Measurements from ENCODE around the gene SLC25A33.
A peak's percentile ranks its signal among the peaks of the same experiment; 100 is the strongest.
"Not testable (repeated sequence)": the region's sequence is repeated elsewhere in the genome, so short reads cannot be mapped to it uniquely, and the experiment has no call there.

SLC25A33 gene

GRCh38 chr1:9621032-9621431 lies 81.8 kb downstream of the SLC25A33 start:
- DNase-seq (ENCODE audit: low read depth): no peak

- no peak for DNase-seq (ENCODE audit: low read depth)
Measured at GRCh38 chr1:9624081-9624480, 84.8 kb downstream of the SLC25A33 start.

GRCh38 chr1:9625030-9625429 lies 85.8 kb downstream of the SLC25A33 start:
- not testable (repeated sequence) for DNase-seq (ENCODE audit: low read depth)

- DNase-seq (ENCODE audit: low read depth): no peak
Measured at GRCh38 chr1:9626201-9626608, 86.9 kb downstream of the SLC25A33 start.

GRCh38 chr1:9628541-9629444 lies 89.5 kb downstream of the SLC25A33 start:
- peak; percentile 57 for DNase-seq (ENCODE audit: low read depth)

GRCh38 chr1:9629445-9630201 lies 90.4 kb downstream of the SLC25A33 start:
- peak; percentile 56 for DNase-seq (ENCODE audit: low read depth)

GRCh38 chr1:9630331-9631111 lies 91.3 kb downstream of the SLC25A33 start:
- DNase-seq (ENCODE audit: low read depth): peak; percentile 9

- no peak for DNase-seq (ENCODE audit: low read depth)
Measured at GRCh38 chr1:9631613-9632012, 92.3 kb downstream of the SLC25A33 start.

GRCh38 chr1:9633493-9633892 lies 94.2 kb downstream of the SLC25A33 start:
- DNase-seq (ENCODE audit: low read depth): no peak

GRCh38 chr1:9634582-9634981 lies 95.3 kb downstream of the SLC25A33 start:
- DNase-seq (ENCODE audit: low read depth): no peak
